ENCODE data around the gene LRRC55. TPM values are rescaled to one million over a fixed set of nuclear protein-coding genes. Genes with fewer than 3 reads are reported as not detected.

Gene LRRC55
- total RNA-seq, 2 donors from 2014 or later, result 0.10 to 0.27 TPM

GRCh38 chr11:57179681-57180080, 2.1 kb upstream of the LRRC55 start:
- Histone ChIP-seq H3K9ac (ENCODE audit: low read depth in 2 of 2, low read length in 2 of 2) (no peak overlapping the region), H3K4me3 (no peak overlapping the region), H3K4me1 (no peaks in the 10 kb centered on the region), H3K9me3 (no peaks in the 10 kb centered on the region), H3K36me3 (no peaks in the 10 kb centered on the region), H3K27ac (no peak overlapping the region), H3K27me3 (no peaks in the 10 kb centered on the region)
- DNase-seq, result no peak
- TF ChIP-seq CTCF (IDR thresholded peaks at IDR 0.05), result no peak
- intact Hi-C loops (cut with DNase I), result no loop called here

GRCh38 chr11:57180081-57180561, 1.6 kb upstream of the LRRC55 start:
- no peaks in the 10 kb centered on the region for H3K27me3 ChIP-seq
- no peak overlapping the region for H3K4me3 ChIP-seq
- H3K9me3 ChIP-seq, result no peaks in the 10 kb centered on the region
- no peak overlapping the region for H3K27ac ChIP-seq
- DNase-seq, result no peak
- no peak for TF ChIP-seq CTCF (IDR thresholded peaks at IDR 0.05)
- no peak overlapping the region for H3K9ac ChIP-seq (ENCODE audit: low read depth in 2 of 2, low read length in 2 of 2)
- no peaks in the 10 kb centered on the region for H3K36me3 ChIP-seq
- no peaks in the 10 kb centered on the region for H3K4me1 ChIP-seq
- intact Hi-C loops (cut with DNase I), result no loop called here

GRCh38 chr11:57180964-57181363, 789 bp upstream of the LRRC55 start:
- intact Hi-C loops (cut with DNase I), result no loop called here
- H3K9me3 ChIP-seq, result no peaks in the 10 kb centered on the region
- no peak for DNase-seq
- no peaks in the 10 kb centered on the region for H3K36me3 ChIP-seq
- no peak for TF ChIP-seq CTCF (IDR thresholded peaks at IDR 0.05)
- no peaks in the 10 kb centered on the region for H3K4me1 ChIP-seq
- no peak overlapping the region for H3K9ac ChIP-seq (ENCODE audit: low read depth in 2 of 2, low read length in 2 of 2)
- H3K4me3 ChIP-seq, result no peak overlapping the region
- no peak overlapping the region for H3K27ac ChIP-seq
- no peaks in the 10 kb centered on the region for H3K27me3 ChIP-seq

- Histone ChIP-seq H3K4me3 (no peak overlapping the region), H3K27me3 (no peaks in the 10 kb centered on the region), H3K9me3 (no peaks in the 10 kb centered on the region), H3K9ac (ENCODE audit: low read depth in 2 of 2, low read length in 2 of 2) (no peak overlapping the region), H3K36me3 (no peaks in the 10 kb centered on the region), H3K4me1 (no peaks in the 10 kb centered on the region), H3K27ac (no peak overlapping the region)
- intact Hi-C loops (cut with DNase I), result no loop called here
- no peak for DNase-seq
- TF ChIP-seq CTCF (IDR thresholded peaks at IDR 0.05), result no peak
Observed at GRCh38 chr11:57182896-57183295, 1.1 kb downstream of the LRRC55 start.

GRCh38 chr11:57190548-57190947, 8.8 kb downstream of the LRRC55 start:
- no peak overlapping the region for H3K27ac ChIP-seq
- intact Hi-C loops (cut with DNase I), result no loop called here
- DNase-seq, result no peak

More at GRCh38 chr11:57190548-57190947, 8.8 kb downstream of the LRRC55 start:
- no peaks in the 10 kb centered on the region for H3K9me3 ChIP-seq
- H3K4me1 ChIP-seq, result no peaks in the 10 kb centered on the region
- no peak overlapping the region for H3K4me3 ChIP-seq
- TF ChIP-seq CTCF (IDR thresholded peaks at IDR 0.05), result no peak
- H3K9ac ChIP-seq (ENCODE audit: low read depth in 2 of 2, low read length in 2 of 2), result no peak overlapping the region
- no peaks in the 10 kb centered on the region for H3K36me3 ChIP-seq
- no peaks in the 10 kb centered on the region for H3K27me3 ChIP-seq
